Activated CD4-positive, CD25-positive, alpha-beta regulatory T cell treated with anti-CD3 and anti-CD28 coated beads, Interleukin-2, amount 50 U/mL, for 16 hours (primary cell): ENCODE results near the gene IGFBPL1.

ENCODE experiments used
- DNase-seq: peaks from one replicate; pipeline ENCODE4 v3.0.0-alpha.2; 2020; ENCODE audit warnings: low read depth, low spot score

IGFBPL1 gene

DNA sequence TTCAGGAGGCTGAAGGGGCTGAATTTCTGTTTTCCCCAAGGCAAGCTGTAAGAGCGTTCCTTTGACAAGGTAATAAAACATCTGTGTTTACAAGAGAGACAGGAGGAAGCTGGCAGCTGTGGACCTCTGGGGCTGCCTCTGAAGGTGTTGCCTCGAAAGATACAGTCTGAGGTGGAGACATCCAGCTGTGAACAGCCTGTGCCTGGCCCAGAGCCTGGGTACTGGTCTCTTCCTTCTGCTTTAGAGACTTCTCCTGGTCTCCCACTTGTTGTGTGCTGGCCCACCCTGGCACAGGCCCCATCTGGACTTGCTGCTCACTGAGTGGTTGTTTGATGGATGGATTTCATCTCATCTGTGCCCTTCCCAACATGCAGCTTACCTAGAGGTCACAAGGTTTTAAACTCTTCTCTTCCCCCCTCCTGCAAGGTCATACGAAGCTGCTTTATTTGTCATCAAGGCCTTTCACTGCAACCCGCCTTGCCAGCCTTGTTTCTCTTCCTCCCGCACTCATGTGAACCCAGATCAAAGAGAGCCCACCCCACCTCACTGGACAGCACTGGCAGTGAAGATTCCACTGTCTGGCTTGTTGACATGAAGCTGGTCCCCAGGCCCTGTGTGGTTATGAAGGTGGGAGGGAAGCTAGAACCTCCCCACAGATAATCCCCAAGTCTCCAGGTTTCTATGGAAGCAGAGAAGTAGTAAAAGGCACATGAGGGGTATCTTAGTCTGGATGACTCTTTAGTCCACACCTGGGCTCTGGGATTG, 66.7 kb downstream of the IGFBPL1 start:
- DNase-seq, result no peak

- no peak for DNase-seq
Observed at GRCh38 chr9:38356851-38357250, 67.4 kb downstream of the IGFBPL1 start.
